Stimulated activated naive CD4-positive, alpha-beta T cell (primary cell): ENCODE data around the gene HEXA.
"Not testable (repeated sequence)": the region's sequence is repeated elsewhere in the genome, so short reads cannot be mapped to it uniquely, and the experiment has no call there.

Experiments
- DNase-seq, 6 experiments: peaks; one replicate each; lab custom pipeline; 2025; lab: John Stamatoyannopoulos, UW

Gene HEXA

DNA sequence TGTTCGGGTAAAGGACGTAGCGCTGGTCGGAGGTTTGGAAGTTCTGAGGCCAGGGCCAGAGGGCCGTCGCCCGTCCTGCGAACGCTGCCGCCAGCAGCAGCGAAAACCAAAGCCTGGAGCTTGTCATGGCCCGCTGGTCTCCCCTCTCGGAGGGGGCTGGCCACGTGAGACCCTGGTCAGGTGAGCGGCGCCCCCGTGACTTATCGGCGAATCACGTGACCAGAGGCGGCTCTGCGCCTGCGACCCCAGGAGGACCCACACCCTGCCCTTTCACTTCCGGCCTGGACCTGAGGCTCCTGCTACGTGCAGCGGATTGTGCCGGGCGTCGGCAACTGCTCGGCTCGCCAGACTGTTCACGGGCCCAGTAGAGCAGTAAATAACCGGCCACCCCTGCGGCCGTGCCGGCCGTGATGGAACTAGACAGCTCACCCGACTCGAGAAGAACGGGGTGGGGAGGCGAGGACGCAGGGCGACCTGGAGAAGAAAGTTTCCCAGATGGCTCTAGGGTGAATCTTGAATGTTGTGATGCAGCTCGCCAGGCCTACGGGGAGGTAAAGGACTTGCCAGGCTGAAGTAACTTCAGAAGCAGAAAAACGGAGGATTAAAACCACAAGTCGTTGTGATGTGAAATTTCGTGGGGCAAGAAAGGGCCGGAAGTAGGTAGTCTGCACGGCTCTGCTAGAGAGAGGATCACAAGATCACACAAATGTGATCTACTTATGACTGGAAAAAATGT is at the start of gene HEXA:
TSS of gene HEXA (minus strand) at position 169 of the 736 bp plus-strand sequence. CDS start at position 127, 42 bp downstream.
- DNase-seq = peak; percentile 87 to 98 (median 92)

DNA sequence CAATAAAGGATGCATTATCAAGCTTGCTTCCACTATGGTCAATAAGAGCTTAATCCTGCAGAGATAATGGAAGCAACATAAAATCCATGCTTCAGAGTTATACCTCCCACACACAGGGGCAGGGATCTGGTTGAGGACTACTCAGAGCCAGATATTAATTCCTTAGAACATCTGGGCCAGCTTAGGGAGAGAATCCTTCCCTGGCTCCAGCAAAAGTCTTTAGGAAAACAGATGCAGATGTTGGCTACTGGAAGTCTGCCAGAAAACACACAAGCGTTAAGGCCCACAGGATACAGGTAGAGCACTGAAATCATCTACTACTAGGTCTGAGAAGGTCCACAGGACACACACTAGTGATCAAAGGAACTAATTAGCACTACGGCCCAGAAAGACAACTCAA is 47.4 kb upstream of the HEXA start:
- no peak for DNase-seq

DNA sequence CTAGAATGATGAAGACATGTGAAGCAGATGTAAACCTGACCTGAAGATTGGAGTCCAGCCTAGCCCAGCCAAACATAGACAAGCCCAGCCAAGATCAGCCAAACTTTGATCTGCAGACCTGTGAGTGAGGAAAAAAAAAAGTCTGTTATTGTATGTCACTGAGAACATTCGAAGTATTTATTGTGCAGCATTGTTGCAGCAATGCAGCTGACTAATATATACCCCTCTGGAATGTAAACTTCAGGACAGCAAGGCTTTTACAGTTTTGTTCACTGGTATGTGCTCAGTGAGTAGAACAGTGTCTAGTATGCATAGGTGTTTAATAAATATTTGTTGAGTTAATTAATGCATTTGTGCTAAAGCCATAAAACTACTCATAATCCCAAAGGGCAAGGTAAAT is 45.7 kb upstream of the HEXA start:
- no peak for DNase-seq

DNA sequence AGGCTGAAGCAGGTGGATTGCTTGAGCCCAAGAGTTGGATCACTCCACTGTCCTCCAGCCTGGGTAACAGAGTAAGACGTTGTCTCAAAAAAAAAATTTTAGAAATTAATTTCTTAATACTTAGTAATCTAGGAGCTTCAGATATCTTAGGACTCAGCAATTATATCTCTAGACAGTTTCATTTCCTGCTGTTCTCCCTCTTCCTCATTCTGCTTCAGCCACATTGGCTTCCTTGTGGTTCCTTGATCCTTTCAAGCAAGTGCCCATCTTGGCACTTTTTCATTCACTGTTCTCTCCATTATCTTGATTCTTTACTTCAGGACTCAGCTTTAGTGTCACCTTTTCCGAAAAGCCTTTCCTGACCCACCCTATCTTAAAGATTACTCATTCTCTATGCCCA is 44.8 kb upstream of the HEXA start:
- no peak for DNase-seq

DNA sequence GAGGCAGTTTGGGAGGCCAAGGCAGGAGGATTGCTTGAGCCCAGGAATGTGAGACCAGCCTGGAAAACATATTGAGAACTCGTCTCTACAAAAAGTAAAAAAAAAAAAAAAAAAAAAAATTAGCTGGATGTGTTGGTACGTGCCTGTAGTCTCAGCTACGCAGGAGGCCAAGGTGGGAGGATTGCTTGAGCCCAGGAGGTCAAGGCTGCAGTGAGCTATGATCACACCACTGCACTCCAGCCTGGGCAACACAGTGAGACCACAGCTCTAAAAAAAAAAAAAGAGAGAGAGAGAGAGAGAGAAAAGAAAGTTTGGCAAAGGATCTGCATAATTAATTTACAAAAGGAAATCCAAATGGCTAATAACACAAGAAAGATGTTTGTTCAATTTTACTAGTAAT is 44.0 kb upstream of the HEXA start:
- not testable (repeated sequence) for DNase-seq

DNA sequence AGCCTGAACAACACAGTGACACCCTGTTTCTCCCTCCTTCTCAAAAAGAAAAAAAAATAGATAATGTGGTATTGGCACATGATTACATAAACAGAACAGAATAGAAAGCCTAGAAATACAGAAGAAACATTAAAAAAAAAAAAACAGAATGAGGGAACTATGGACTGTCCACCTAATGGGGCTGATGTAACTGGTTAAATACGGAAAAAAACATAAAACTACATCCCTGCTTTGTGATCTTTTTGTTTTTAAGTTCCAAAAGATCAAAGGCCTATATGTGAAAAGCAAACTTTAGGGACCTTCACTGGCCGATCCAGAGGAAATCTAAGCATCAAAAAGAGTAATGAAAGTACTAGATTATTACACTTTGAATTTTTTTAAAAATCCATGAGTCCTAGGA is 39.5 kb upstream of the HEXA start:
- DNase-seq = no peak

- not testable (repeated sequence) for DNase-seq
These were observed 37.5 kb upstream of the HEXA start for GRCh38 chr15:72413337-72413736.

DNA sequence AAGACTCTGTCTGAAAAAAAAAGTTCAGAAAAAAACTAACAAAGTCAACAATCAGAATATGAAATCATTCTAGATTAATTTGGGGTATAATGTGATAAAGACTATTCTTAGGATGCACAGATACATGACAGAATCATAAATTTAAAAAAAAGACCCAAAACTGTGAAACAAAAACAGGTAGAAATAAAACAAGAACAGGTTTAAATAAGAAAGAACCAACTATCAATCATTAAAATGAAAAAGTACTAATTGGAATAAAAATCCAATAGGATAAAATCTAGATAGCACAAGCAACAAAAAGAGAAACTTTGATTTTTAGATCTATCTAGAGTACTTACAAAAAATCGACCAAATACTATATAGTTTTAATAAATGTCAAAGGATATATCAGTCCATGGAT is 35.7 kb upstream of the HEXA start:
- no peak for DNase-seq

DNA sequence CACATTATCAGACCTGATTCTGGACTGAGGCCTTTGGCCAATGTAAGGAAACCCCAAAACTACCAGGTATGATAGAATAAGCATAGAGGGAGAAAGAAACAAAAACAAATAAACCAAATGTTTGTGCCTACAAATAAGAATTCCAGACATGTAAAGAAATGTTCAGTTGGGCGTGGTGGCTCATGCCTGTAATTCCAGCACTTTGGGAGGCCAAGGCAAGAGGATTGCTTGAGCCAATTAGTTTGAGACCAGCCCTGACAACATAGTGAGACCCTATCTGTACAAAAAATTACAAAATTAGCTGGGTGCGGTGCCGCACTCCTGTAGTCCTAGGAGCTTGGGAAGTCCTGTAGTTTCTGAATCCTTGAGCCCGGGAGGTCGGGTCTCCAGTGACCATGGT is 35.3 kb upstream of the HEXA start:
- no peak for DNase-seq

GRCh38 chr15:72406936-72407335 is 31.1 kb upstream of the HEXA start:
- no peak for DNase-seq

GRCh38 chr15:72404841-72405240 is 29.0 kb upstream of the HEXA start:
- DNase-seq = no peak

GRCh38 chr15:72404356-72404755 is 28.5 kb upstream of the HEXA start:
- DNase-seq = no peak

- DNase-seq = no peak
These were observed 26.9 kb upstream of the HEXA start for GRCh38 chr15:72402726-72403125.

- DNase-seq = no peak
These were observed 22.8 kb upstream of the HEXA start for GRCh38 chr15:72398648-72399047.

- DNase-seq = no peak
These were observed 22.2 kb upstream of the HEXA start, which contains the start of gene TMEM202 for GRCh38 chr15:72397796-72398588. Gene TMEM202 (plus strand): TSS chr15:72398305. CDS start chr15:72398327, 22 bp downstream.

DNA sequence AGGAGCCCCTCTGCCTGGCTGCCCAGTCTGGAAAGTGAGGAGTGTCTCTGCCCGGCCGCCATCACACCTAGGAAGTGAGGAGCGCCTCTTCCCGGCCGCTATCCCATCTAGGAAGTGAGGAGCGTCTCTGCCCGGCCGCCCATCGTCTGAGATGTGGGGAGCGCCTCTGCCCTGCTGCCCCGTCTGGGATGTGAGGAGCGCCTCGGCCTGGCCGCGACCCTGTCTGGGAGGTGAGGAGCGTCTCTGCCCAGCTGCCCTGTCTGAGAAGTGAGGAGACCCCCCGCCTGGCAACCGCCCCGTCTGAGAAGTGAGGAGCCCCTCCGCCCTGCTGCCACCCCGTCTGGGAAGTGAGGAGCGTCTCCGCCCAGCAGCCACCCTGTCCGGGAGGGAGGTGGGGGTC is 20.5 kb upstream of the HEXA start:
- not testable (repeated sequence) for DNase-seq

DNA sequence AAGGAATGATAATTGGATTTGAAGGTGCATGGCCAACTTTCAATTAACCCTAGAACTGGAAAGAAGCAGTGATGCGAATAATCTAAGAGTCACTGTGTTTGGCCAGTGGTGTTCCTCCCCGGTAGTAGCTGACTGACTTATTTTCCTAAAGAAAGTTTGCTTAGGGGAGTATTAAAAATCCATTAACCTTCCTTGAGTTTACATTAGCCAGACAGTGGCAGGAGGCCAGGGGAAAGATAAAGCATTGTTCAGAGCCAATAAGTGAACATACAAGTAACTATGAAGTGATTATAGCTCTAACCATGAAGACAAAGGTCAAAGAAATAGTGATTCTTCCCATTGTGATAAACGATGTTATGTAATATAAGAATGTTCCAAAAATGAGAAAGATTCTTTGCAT is 13.4 kb upstream of the HEXA start:
- no peak for DNase-seq

- DNase-seq = no peak
These were observed 11.9 kb upstream of the HEXA start for GRCh38 chr15:72387741-72388140.

DNA sequence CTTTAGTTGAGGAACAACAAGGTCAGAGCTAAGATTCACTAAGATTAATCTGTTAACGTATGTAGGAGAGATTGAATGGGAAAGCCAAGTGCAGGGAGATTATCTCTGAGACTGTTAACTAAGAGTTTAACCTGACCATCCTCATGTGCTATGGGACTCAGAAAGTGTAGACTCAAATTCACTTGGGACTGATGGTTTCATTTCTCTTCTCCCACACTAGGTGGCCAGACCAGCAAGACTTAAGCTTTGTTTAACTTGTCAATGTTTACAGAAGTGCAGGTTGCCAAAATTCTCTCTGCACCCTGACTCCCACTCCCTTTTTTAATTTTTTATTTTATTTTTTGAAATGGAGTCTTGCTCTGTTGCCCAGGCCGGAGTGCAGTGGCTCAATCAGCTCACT is 6.3 kb upstream of the HEXA start:
- DNase-seq = no peak

- DNase-seq = no peak
These were observed 4.9 kb upstream of the HEXA start for GRCh38 chr15:72380743-72381142.

GRCh38 chr15:72379856-72380430 is 4.1 kb upstream of the HEXA start:
- no peak for DNase-seq

- DNase-seq = not testable (repeated sequence)
These were observed 3.3 kb upstream of the HEXA start for GRCh38 chr15:72379106-72379505.

GRCh38 chr15:72377331-72377730 is 1.5 kb upstream of the HEXA start:
- no peak for DNase-seq
